Measurements from ENCODE around the gene C13orf46.
A peak's percentile ranks its signal among the peaks of the same experiment; 100 is the strongest.

The C13orf46 gene

DNA sequence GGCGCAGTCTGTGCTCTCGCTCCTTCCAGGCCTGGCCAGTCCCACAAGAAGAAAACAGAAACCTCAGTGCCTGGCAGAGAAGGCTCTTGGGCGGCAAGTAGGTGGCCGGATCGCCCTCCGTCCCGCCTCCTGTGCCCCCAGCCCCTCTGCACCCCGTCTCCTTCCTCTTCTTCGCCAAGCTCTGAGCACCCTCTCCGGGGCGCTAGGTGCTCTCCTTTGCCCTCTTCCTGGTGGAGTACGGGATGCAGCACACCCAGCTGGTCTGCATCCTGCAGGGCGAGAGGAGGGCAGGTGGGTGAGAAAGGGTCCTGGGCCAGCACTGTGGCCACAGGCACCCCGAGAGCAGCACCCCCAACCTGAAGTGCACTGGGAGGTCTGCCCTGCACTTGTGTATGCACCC lies 17.3 kb downstream of the C13orf46 start:
- no peak for FAIRE-seq
- DNase-seq (ENCODE audit: low spot score), result no peak

DNA sequence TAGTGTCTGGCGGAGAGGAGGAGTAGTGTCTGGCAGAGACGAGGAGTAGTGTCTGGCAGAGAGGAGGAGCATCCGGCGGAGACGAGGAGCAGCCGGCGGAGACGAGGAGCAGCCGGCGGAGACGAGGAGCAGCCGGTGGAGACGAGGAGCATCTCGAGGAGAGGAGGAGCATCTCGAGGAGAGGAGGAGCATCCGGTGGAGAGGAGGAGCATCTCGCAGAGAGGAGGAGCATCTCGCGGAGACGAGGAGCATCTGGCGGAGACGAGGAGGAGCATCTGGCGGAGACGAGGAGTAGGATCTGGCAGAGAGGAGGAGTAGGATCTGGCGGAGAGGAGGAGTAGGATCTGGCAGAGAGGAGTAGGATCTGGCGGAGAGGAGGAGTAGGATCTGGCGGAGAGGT lies 18.2 kb downstream of the C13orf46 start:
- DNase-seq (ENCODE audit: low spot score) (no peak), FAIRE-seq (no peak)

DNA sequence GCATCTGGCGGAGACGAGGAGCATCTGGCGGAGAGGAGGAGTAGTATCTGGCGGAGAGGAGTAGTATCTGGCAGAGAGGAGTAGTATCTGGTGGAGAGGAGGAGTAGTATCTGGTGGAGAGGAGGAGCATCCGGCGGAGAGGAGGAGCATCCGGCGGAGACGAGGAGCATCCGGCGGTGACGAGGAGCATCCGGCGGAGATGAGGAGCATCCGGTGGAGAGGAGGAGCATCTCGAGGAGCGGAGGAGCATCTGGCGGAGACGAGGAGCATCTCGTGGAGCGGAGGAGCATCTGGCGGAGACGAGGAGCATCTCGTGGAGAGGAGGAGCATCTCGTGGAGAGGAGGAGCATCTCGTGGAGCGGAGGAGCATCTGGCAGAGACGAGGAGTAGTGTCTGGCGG lies 18.6 kb downstream of the C13orf46 start:
- no peak for DNase-seq (ENCODE audit: low spot score)
- no peak for FAIRE-seq

DNA sequence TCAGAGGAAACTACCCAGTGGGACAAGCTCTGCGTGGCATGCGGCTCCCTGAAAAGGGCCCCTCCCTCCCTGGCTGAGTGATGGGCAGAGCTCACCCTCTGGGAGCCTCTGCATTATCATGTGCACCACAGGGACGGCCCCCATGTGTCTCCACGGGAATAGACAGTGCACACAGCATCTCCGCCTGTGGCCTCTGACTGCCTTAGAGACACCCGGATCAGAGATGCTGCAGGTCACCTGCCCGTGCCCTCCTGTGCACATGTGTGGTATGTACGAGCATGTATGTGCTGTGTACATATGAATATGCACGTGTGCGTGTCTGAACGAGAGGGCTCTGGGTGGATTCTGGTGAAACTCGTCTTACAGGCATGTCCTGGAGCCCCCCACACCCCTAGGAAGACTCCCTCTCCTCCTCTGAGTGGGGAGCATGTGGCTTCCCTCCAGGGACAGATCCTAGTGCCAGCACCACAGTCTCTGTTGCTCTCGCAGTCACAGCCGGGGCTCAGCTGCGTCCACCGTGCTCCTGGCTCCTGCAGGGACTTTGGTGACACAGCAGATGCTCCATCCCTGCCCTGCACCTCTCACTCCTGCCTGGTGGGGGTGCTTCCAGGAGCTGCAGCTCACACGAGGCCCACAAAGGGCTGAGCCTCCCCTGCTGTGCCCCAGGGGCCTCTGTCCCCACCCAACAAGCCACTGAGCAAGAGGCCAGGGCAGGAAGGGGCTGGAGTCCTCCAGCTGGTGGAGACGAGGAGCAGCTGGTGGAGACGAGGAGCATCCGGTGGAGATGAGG lies 19.6 kb downstream of the C13orf46 start:
- no peak for FAIRE-seq
- DNase-seq (ENCODE audit: low spot score), result no peak

DNA sequence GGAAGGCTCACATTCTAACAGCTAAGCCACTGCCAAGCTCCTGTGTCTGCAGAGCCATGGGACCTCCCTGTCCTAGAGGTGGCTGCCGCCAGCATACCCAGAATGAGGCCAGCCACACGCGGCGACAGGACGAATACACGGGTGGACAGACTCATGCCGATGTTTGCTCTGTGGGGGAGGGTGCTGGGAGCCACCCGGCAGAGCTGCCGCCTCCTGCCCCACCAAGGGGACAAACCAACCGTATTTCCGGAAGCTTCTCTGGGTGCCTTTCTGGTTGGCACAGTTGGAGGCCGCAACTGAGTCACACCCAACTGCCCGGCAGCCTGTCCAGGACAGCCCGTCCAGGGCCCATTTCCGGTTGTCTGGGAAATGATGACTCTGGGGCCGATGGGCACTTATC lies 20.3 kb downstream of the C13orf46 start:
- no peak for FAIRE-seq
- DNase-seq (ENCODE audit: low spot score), result no peak

DNA sequence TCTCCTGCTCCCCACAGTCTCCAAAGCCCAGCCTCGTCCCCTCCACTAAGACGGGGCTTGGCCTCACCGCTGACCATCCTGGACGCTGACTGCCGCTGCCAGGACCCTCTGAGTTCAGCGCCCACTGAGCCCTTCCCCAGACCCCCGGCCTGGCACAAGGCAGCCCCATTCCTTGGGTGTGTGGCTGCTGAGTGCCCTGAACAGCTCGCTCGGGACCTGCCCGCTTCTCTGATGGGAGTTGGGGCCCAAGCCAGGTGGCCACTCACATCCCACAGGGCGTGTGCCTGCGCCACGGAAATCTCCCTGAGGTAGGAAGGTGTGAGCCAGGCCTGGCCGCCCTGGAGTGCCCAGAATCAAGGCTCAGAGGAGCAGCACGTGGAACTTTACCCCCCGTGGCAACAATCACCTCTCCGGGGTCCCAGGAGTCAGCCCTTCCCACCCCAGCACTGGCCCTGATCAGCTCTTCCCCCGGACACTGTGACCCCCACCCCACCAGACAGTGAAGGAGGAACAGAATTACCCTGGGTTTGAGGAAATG lies 20.8 kb downstream of the C13orf46 start:
- no peak for FAIRE-seq
- no peak for DNase-seq (ENCODE audit: low spot score)

DNA sequence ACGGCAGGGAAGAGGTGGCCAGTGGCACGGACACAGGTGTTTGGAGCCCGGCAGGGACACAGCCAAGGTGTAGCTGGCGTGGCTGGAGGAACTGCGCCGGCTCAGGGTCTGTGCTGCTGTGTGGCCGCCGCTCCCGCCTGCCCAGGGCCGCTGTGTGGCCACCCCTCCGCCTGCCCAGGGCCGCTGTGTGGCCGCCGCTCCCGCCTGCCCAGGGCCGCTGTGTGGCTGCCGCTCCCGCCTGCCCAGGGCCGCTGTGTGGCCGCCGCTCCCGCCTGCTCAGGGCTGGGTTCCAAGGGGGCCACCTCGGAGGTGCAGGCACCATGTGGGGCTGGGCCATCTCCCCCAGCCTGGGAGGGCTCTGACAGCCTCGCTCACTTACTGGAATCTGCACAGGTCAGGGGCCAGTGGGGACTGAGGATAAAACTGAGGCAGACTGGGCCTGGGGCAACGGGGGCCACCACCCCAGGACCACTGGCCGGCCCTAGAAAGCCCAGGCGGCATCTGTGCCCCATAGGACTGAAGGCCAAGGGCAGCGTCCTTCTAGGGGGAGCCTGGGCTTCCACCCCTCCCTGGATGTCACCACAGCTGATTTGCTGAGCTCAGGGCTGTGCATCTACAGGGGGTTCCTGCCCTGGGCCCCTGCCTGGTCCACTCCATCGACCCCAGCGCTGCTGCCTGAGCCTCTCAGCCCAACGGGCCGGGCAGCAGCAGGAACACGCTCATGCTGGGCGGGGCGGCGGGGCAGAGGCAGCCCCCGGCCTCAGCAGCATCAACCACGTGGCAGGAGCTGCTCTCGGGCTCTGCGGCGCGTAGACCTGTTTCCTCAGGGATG lies 21.5 kb downstream of the C13orf46 start:
- no peak for FAIRE-seq
- DNase-seq (ENCODE audit: low spot score), result no peak

DNA sequence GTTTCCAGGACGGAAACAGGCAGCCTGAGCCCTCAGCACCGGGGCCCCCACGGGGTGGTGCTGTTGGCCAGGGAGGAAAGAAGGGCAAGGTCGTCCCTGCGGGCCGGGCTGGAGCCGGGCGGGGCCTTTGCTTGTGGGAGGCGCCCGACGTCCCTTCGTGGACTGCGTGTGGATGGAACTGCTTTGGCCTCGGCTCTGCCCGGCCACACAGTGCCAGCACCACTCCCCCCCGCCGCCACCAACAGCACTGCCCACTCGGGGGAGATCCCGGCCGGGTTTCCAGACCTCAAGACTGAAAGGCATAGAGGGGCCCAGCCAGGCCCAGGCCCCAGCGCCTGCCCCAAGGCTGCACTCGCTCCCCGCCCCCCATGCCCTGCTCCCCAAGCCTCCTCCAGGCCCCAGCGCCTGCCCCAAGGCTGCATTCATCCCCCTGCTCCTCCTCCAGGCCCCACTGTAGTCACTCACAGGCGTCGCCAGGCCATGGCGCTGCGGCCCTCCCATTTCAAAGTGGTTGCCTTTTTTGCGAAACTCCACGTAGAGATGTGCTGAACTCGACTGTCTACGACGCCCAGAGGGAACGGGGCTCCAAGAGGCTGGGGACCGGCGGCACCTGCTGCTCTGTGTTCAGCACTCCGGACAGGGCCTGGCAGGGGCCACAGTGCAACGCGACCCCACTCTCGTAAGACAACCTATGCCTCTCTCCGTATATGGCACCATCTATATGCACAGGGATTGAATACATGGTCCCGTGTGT lies 22.5 kb downstream of the C13orf46 start:
- DNase-seq (ENCODE audit: low spot score) (peak; percentile 18), FAIRE-seq (no peak)

DNA sequence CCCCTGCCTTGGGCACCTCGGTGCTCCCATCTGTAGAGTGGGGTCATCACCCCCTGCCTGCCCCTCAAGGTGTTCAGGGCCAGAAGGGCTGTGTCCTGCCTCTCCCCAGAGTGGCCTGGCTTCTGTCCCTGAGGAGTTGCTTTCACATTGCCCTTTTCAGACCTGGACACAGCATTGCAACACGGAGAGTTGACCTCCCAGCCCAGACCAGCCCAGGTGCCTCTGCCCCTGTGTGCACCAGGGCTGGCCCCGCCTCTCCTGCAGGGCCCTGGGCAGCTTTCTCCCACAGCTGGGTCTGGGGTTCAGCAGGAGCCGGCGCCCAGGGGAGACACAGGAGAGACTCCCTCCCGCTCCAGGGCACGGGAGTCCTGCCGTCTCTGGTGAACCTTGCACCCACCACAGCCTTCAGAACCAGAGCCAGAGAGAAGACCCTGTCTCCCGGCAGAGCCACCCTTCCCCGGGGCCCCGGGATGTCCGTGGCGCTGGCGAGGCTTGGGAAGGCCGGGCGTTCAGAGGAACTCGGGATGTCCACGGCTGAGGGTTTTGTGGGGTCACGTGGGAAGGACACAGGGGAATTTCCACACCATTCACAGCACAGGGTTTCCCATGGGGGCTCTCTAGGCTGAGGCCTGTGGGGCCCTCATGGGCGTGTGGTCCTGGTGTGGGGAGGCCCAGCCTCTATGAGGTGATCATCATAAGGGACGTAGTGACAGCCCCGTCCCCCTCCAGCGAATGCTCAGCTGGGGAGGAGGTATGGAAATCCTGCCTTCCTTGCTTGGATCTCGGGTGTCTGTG lies 23.2 kb downstream of the C13orf46 start:
- DNase-seq (ENCODE audit: low spot score) (no peak), FAIRE-seq (no peak)

DNA sequence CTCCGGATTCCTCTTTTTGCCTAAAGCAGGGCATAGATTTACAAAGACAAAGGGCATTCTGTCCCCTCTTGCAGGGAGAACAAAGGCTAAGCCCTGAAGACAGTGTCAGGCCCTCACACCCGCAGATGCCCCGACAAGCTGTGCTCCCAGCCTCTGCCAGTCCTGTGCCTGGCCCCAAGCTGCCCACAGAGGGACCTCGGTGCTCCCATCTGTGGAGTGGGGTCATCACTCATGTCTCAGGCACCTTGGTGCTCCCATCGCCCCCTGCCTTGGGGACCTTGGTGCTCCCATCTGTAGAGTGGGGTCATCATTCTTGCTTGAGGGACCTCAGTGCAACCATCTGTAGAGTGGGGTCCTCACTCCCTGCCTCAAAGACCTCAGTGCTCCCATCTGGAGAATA lies 24.3 kb downstream of the C13orf46 start:
- FAIRE-seq (no peak), DNase-seq (ENCODE audit: low spot score) (no peak)

DNA sequence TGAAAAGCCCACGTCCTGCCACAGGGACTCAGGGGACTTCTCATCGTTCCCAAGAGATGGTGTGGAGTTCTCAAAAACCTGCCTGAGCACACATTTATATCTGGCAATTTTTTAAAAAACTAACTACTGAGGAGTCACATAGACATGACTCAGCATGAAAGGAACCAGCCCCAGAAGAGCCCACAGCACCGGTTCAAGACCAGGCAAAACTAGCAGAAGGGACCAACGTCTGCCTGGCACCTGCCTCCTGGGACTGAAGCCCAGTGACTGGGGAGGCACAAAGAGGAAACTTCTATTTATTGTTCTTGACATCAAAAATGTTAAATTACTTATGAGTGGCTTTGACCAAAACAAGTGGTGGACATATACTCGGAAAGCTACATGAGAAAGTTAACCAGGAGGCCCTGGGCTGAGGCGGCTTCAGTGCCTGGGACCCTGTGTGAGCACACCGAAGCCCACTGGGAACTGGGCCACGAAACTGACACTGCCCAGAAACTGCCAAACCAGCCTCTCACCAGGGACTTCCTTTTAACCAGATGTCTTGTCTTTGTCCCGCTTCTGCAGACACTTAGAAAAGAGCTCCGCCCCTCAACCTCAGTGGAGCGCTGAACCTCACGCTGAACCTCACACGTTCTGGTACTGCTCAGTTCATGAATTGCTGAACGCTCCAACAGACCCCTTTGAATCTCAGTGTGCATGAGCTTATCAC lies 25.7 kb downstream of the C13orf46 start:
- FAIRE-seq, result no peak

DNA sequence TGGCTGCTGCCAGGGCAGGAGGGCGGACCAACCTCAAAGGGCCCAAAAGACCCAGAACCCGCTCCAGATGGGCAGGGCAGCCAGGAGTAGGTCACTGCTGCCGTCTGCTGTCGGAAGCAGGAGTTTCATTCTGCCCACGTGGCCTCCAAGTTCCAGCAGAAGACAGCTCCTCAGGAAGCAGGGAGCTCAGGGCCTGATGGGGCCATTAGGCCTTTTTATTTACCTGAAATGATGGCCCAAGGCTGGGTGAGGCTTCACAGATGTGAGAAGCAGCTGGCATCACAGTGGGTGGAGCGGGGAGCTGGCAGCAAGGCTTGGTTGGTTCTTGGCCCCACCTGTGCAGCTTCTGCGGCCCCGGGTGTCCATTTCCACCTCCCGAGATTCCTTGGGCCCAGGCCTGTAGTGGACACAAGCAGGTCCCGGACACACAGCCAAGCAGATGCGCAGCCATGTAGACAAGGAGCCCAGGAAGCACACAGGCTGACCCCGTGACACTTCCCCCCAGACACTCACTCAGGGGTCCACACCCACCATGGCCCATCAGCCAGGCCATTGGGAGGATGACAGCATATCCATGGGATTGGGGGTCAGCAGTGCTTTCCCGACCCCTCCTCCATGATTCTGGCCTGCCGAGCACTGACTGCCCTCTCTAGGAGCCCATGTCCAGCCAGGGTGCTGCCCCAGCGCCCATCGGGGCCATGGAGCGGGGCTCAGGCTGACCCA lies 26.4 kb downstream of the C13orf46 start:
- FAIRE-seq, result no peak
- no peak for DNase-seq (ENCODE audit: low spot score)

More for the DNA sequence above, 25.7 kb downstream of the C13orf46 start:
- DNase-seq (ENCODE audit: low spot score), result no peak

DNA sequence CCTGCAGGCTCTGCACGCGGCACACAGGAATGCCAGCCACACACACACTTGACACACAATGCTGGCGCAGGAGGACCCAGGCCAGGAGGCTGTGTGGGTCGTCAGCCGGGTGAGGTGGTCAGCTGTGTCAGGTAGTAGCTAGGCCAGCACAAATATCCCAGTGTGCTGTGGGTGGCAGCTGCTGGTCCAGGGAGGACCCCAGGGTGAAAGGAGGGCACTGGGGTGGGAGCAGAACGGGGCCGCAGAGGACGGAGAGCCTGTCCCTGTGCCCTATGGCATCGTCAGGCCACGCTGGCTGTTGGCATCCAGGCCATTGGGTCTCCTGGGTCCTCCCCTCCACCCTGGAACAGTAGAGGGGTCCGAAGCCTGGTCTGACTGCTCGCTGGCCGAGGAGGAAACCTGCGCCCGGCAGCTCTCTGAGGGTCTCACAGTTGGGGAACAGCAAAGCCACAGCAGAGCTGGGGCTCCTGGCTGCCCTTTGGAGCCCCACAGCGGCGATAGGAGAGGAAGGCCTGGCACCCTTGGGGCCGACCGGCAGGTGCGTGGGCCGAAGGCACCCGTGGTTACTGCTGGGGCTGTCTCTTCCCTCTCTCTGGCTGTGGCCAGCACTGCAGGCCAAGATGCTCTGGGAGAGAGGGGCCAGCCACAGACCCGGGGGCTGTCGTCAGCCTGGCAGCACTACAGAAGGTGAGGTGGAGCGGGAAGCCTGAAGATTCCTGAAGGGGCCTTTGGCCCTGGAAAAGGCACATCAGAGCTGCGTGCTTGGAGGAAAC lies 27.3 kb downstream of the C13orf46 start:
- FAIRE-seq, result no peak
- DNase-seq (ENCODE audit: low spot score), result no peak

DNA sequence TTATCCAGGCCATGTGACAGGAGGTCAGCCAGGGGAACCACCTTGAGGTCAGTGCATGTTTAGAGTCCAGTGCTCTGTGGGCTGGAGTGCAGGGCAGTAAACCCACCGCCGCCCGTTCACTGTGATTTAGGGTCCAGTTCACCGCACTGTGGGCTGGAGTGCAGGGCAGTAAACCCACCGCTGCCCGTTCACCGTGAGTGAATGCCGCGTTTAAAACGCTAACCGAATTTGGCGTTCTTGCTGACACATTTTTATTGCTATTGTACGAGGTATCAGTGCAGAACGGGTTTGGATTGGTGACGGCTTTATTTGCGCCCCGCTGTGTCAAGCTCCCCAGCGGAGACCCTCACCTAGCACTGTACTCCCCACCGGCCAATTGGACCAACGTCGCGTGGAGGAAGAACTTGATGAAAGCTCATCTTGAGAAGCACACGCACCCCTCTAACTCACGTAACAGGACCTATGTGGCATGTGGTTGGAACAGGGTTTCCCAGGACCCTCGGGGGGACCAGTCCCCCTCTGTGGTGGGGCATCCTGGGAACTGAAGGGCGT lies 27.9 kb downstream of the C13orf46 start:
- DNase-seq (ENCODE audit: low spot score), result no peak
- FAIRE-seq, result no peak

DNA sequence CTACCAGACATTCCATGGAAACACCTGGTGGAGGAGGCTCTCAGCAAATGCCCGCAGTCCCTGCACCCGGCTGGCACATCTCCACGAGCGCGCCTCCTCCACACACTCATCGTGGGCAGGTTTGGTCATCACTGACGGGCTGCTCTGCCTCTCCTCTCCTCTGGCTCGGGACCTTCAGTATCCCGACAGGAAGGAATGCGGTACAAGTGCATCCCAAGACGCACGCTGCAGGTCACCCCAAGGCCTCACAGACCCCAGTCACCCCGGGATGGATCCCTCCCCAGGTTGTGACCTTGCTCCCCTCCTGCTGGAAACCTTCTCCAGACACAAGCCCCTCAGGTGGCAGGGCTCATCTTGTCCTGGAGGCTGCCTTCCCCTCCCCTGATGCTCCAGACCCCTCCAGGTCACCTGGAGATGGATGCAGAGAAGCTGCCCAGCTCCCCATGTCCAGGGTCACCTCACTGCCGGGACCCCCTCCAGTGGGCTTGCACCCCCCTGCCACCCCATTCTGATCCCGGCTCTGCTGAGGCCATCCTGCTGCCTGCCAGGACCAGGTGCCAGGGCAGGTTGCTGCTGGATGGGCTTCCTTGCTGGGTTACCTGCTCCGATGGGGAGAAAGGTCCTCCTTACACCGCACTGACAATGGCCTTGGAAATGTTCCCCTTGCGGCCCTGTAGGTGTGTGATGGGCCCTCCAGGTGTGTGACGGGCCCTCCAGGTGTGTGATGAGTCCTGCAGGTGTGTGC lies 29.9 kb downstream of the C13orf46 start:
- no peak for FAIRE-seq
- no peak for DNase-seq (ENCODE audit: low spot score)

DNA sequence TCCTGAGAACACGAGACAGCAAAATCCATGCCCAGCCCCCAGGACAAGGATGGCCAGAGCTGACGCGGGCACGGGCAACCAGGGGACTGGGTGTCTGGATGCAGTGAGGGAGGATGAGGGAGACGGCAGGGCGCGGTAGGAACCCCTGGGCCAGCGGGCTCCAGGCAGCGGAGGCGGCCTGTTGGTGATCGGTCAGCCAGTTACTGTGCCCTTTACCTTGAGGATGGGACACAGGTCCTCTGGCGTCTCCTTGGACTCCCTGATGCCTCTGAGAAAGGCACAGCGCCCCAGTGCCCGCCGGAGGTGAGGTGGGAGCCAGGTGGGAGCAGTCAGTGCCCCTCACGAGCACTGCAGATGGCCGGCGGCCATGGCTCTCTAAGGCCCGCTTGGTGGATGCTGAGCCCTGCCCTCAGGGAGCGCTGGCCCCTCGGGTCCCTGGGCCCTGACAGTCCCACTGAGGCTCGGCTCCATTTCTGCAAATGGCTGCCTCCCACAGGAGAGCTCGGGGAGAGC lies 31.2 kb downstream of the C13orf46 start:
- no peak for FAIRE-seq
- DNase-seq (ENCODE audit: low spot score), result no peak

DNA sequence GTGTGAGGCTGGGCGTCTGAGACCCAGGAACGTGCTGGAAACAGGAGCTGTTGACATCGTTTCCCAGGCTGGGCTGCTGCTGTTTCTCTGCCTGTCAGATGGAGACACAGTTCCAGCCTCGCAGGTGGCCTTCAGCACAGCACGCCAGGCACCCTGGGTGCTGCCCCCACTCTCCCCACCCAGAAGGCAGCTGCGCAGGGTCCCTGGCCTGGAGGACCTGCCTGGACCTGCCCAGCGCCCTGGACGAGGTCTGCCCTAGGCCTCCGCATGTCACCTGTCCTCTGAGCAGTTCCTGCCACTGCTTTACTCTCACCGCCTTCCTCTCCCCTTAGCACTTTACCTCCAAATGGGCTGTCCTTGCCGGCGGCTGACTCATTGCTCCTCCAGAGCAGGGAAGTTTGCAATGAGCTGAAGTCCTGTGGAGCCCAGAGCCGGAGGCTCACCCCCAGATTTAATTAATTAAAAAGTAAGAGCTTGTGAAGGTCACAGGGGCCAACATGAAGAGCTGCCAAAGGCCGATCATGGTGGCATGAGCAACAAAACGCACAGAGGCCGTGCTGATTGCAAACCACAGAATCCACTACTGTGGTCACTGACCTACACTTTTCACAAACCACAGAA lies 32.2 kb downstream of the C13orf46 start:
- DNase-seq (ENCODE audit: low spot score), result peak; percentile 42
- FAIRE-seq, result no peak

All from RCC 7860 (cell line).